WTC11 (cell line): ENCODE results near the gene IFT88. TPM values are rescaled to one million over a fixed set of nuclear protein-coding genes. Genes with fewer than 3 reads are reported as not detected.
A peak's percentile ranks its signal among the peaks of the same experiment; 100 is the strongest.

Experiments
- AFF4 ChIP-seq: sonication (generic); formaldehyde crosslinking; IDR thresholded peaks from 2 replicates; pipeline ENCODE4 v1.8.1; 2023; ENCODE audit warnings: mild to moderate bottlenecking, missing genetic modification reagents, borderline replicate concordance
- ARID4B ChIP-seq: sonication (generic); formaldehyde crosslinking; IDR thresholded peaks from 2 replicates; pipeline ENCODE4 v1.8.0; 2023; ENCODE audit warnings: missing genetic modification reagents, mild to moderate bottlenecking, borderline replicate concordance
- CTCF ChIP-seq: fragments of 200-600 bp; IDR thresholded peaks from 2 replicates; pipeline ENCODE4 v1.8.0; 2022; ENCODE audit warnings: antibody characterized with exemption
- E2F5 ChIP-seq: sonication (generic); formaldehyde crosslinking; IDR thresholded peaks from 2 replicates; pipeline ENCODE4 v1.8.1; 2022; ENCODE audit warnings: mild to moderate bottlenecking, moderate library complexity, missing genetic modification reagents
- ESRRA ChIP-seq: sonication (generic); formaldehyde crosslinking; IDR thresholded peaks from 2 replicates; pipeline ENCODE4 v1.8.1; 2022; ENCODE audit warnings: mild to moderate bottlenecking, missing genetic modification reagents, borderline replicate concordance
- FOXP4 ChIP-seq: sonication (generic); formaldehyde crosslinking; IDR thresholded peaks from 2 replicates; pipeline ENCODE4 v1.8.0; 2022; ENCODE audit warnings: mild to moderate bottlenecking, missing genetic modification reagents
- JAZF1 ChIP-seq: fragments of 250-450 bp; sonication (Bioruptor Pico); IDR thresholded peaks from 2 replicates; pipeline ENCODE4 v1.9.0; 2021; ENCODE audit warnings: moderate library complexity, mild to moderate bottlenecking, inconsistent platforms
- SMAD3 ChIP-seq: sonication (generic); formaldehyde crosslinking; IDR thresholded peaks from 2 replicates; pipeline ENCODE4 v1.8.0; 2022; ENCODE audit warnings: missing genetic modification reagents, mild to moderate bottlenecking, borderline replicate concordance
- SP1 ChIP-seq: sonication (generic); formaldehyde crosslinking; conservative IDR thresholded peaks from 2 replicates; pipeline ENCODE4 v1.8.1; 2022; ENCODE audit warnings: missing genetic modification reagents
- ZBTB21 ChIP-seq: sonication (generic); formaldehyde crosslinking; IDR thresholded peaks from 2 replicates; pipeline ENCODE4 v1.8.1; 2023; ENCODE audit warnings: mild to moderate bottlenecking, missing genetic modification reagents, borderline replicate concordance
- ZMAT4 ChIP-seq: fragments of 250-450 bp; sonication (Bioruptor Pico); IDR thresholded peaks from 2 replicates; pipeline ENCODE4 v1.9.0; 2021; ENCODE audit warnings: mild to moderate bottlenecking
- ZNF317 ChIP-seq: sonication (generic); formaldehyde crosslinking; IDR thresholded peaks from 2 replicates; pipeline ENCODE4 v1.8.1; 2023; ENCODE audit warnings: low read depth, mild to moderate bottlenecking, moderate library complexity, missing genetic modification reagents, borderline replicate concordance
- ZNF396 ChIP-seq: fragments of 250-450 bp; sonication (Bioruptor Pico); IDR thresholded peaks from 2 replicates; pipeline ENCODE4 v1.8.0; 2021; ENCODE audit warnings: mild to moderate bottlenecking, moderate library complexity, borderline replicate concordance
- ZNF416 ChIP-seq: fragments of 250-450 bp; sonication (Bioruptor Pico); IDR thresholded peaks from 2 replicates; pipeline ENCODE4 v1.9.0; 2021; ENCODE audit warnings: mild to moderate bottlenecking, inconsistent platforms
- ZNF423 ChIP-seq: fragments of 250-450 bp; sonication (Bioruptor Pico); IDR thresholded peaks from 2 replicates; pipeline ENCODE4 v2.1.2; 2022; ENCODE audit warnings: mild to moderate bottlenecking, moderate library complexity
- total RNA-seq: library from RNA; stranded (reverse); gene quantifications from 3 replicates; pipeline ENCODE4 v1.2.3, GENCODE V29; 2021

The IFT88 gene
- total RNA-seq, 1 experiment from 2014 or later, result 6.5 TPM

- no peak for TF ChIP-seq ARID4B (CRISPR knock-in tag)
- no peak for TF ChIP-seq JAZF1 (CRISPR knock-in tag)
- no peak for TF ChIP-seq ZMAT4
- TF ChIP-seq ZNF396 (CRISPR knock-in tag), result no peak
- no peak for TF ChIP-seq E2F5 (CRISPR knock-in tag)
- TF ChIP-seq CTCF, result peak; percentile 18; the same call in 1 of the 2 replicates
- TF ChIP-seq ZNF416 (CRISPR knock-in tag), result no peak
- TF ChIP-seq AFF4 (CRISPR knock-in tag), result no peak
- TF ChIP-seq SMAD3 (CRISPR knock-in tag), result no peak
- TF ChIP-seq SP1 (CRISPR knock-in tag), result no peak
- TF ChIP-seq ESRRA, result no peak
- TF ChIP-seq ZNF317 (CRISPR knock-in tag), result no peak
- no peak for TF ChIP-seq ZBTB21 (CRISPR knock-in tag)
- TF ChIP-seq FOXP4 (CRISPR knock-in tag), result peak; percentile 73; the same call in 1 of the 2 replicates
- TF ChIP-seq ZNF423 (CRISPR knock-in tag), result peak; percentile 99
- TF ChIP-seq, all 79 proteins: peak for 4
These were observed 137.0 kb downstream of the IFT88 start (continued) for GRCh38 chr13:20703780-20704458.
